ENCODE measurements around the gene NFIX.

The NFIX gene

GRCh38 chr19:13071444-13072187 lies 76.3 kb downstream of the NFIX start:
- no peak for DNase-seq (ENCODE audit: low read depth in 2 of 2, low spot score in 1 of 2)

- no peak for DNase-seq (ENCODE audit: low read depth in 2 of 2, low spot score in 1 of 2)
Measured at GRCh38 chr19:13072188-13072908, 77.1 kb downstream of the NFIX start.

- no peak for DNase-seq (ENCODE audit: low read depth in 2 of 2, low spot score in 1 of 2)
Measured at GRCh38 chr19:13073263-13073662, 78.0 kb downstream of the NFIX start.

- DNase-seq (ENCODE audit: low read depth in 2 of 2, low spot score in 1 of 2) = no peak
Measured at GRCh38 chr19:13074378-13074777, 79.1 kb downstream of the NFIX start.

- no peak for DNase-seq (ENCODE audit: low read depth in 2 of 2, low spot score in 1 of 2)
Measured at GRCh38 chr19:13076320-13076719, 81.0 kb downstream of the NFIX start.

GRCh38 chr19:13076787-13077186 lies 81.5 kb downstream of the NFIX start:
- DNase-seq (ENCODE audit: low read depth in 2 of 2, low spot score in 1 of 2) = no peak

GRCh38 chr19:13077240-13077639 lies 82.0 kb downstream of the NFIX start:
- no peak for DNase-seq (ENCODE audit: low read depth in 2 of 2, low spot score in 1 of 2)

- DNase-seq (ENCODE audit: low read depth in 2 of 2, low spot score in 1 of 2) = no peak
Measured at GRCh38 chr19:13078381-13078780, 83.1 kb downstream of the NFIX start.

- no peak for DNase-seq (ENCODE audit: low read depth in 2 of 2, low spot score in 1 of 2)
Measured at GRCh38 chr19:13078897-13079541, 83.7 kb downstream of the NFIX start.

- no peak for DNase-seq (ENCODE audit: low read depth in 2 of 2, low spot score in 1 of 2)
Measured at GRCh38 chr19:13079542-13079986, 84.3 kb downstream of the NFIX start.

- no peak for DNase-seq (ENCODE audit: low read depth in 2 of 2, low spot score in 1 of 2)
Measured at GRCh38 chr19:13082192-13083007, 87.1 kb downstream of the NFIX start.

GRCh38 chr19:13083008-13083404 lies 87.7 kb downstream of the NFIX start:
- no peak for DNase-seq (ENCODE audit: low read depth in 2 of 2, low spot score in 1 of 2)

- DNase-seq (ENCODE audit: low read depth in 2 of 2, low spot score in 1 of 2) = no peak
Measured at GRCh38 chr19:13083627-13084026, 88.4 kb downstream of the NFIX start.

- no peak for DNase-seq (ENCODE audit: low read depth in 2 of 2, low spot score in 1 of 2)
Measured at GRCh38 chr19:13085666-13086065, 90.4 kb downstream of the NFIX start.

GRCh38 chr19:13086341-13086740 lies 91.1 kb downstream of the NFIX start:
- no peak for DNase-seq (ENCODE audit: low read depth in 2 of 2, low spot score in 1 of 2)

- no peak for DNase-seq (ENCODE audit: low read depth in 2 of 2, low spot score in 1 of 2)
Measured at GRCh38 chr19:13087295-13087694, 92.0 kb downstream of the NFIX start.

- DNase-seq (ENCODE audit: low read depth in 2 of 2, low spot score in 1 of 2) = no peak
Measured at GRCh38 chr19:13087795-13088537, 92.7 kb downstream of the NFIX start.

GRCh38 chr19:13089139-13089856 lies 94.0 kb downstream of the NFIX start:
- no peak for DNase-seq (ENCODE audit: low read depth in 2 of 2, low spot score in 1 of 2)

- no peak for DNase-seq (ENCODE audit: low read depth in 2 of 2, low spot score in 1 of 2)
Measured at GRCh38 chr19:13089857-13090507, 94.7 kb downstream of the NFIX start.

Measured in stimulated activated CD8-positive, alpha-beta memory T cell treated with anti-CD3 and anti-CD28 coated beads, Interleukin-4, amount 100 ng/mL, for 4 hours (primary cell).